OCI-LY3 (cell line): Measurements from ENCODE around the gene SCNN1A.

ENCODE experiments used
- EZH2phosphoT487 ChIP-seq: fragments of 200-600 bp; shearing (Covaris generic); IDR thresholded peaks from 2 replicates; pipeline ENCODE4 v1.6.1; 2018; ENCODE audit warnings: antibody characterized with exemption, mixed run types, low read depth
- TF ChIP-seq, protein P1 (sequence below): fragments of 200-600, 300-600 bp; sonication (generic); IDR thresholded peaks from 2 replicates; pipeline ENCODE4 v1.5.1; 2014; ENCODE audit warnings: antibody characterized with exemption, low read length, low read depth

DNA sequence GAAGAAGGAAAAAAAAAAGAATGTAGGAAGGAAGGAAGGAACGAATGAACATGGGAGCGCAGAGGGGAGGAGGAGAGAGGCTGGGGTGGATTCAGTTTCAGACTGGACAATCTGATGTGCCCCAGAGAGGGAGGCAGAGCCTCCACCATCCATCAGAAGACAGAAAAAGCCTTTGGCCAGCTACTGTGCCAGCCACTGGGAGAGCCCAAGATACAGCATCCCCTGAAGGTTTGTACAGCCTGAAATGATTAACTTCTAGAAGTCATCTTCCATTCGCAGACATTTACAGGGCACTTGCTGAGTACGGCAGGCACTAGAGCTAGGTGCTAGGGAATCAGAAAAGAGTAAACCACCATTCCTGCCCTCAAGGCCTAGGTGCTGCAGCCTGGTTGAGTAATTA lies 55.9 kb downstream of the SCNN1A start:
- TF ChIP-seq, protein P1, sequence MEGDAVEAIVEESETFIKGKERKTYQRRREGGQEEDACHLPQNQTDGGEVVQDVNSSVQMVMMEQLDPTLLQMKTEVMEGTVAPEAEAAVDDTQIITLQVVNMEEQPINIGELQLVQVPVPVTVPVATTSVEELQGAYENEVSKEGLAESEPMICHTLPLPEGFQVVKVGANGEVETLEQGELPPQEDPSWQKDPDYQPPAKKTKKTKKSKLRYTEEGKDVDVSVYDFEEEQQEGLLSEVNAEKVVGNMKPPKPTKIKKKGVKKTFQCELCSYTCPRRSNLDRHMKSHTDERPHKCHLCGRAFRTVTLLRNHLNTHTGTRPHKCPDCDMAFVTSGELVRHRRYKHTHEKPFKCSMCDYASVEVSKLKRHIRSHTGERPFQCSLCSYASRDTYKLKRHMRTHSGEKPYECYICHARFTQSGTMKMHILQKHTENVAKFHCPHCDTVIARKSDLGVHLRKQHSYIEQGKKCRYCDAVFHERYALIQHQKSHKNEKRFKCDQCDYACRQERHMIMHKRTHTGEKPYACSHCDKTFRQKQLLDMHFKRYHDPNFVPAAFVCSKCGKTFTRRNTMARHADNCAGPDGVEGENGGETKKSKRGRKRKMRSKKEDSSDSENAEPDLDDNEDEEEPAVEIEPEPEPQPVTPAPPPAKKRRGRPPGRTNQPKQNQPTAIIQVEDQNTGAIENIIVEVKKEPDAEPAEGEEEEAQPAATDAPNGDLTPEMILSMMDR: no peak
- TF ChIP-seq EZH2phosphoT487: no peak
